GM12801 (cell line): ENCODE measurements around the gene MRPL1.

Experiments
- CTCF ChIP-seq: IDR thresholded peaks from one replicate; pipeline ENCODE4 v1.5.1; 2011; ENCODE audit warnings: control low read depth; ENCODE audit not compliant: insufficient read length; ENCODE audit errors: extremely low read depth

The MRPL1 gene

GRCh38 chr4:77819404-77819842 lies 43.2 kb upstream of the MRPL1 start:
- no peak for TF ChIP-seq CTCF

- no peak for TF ChIP-seq CTCF
These were observed 42.6 kb upstream of the MRPL1 start for GRCh38 chr4:77819843-77820648.

DNA sequence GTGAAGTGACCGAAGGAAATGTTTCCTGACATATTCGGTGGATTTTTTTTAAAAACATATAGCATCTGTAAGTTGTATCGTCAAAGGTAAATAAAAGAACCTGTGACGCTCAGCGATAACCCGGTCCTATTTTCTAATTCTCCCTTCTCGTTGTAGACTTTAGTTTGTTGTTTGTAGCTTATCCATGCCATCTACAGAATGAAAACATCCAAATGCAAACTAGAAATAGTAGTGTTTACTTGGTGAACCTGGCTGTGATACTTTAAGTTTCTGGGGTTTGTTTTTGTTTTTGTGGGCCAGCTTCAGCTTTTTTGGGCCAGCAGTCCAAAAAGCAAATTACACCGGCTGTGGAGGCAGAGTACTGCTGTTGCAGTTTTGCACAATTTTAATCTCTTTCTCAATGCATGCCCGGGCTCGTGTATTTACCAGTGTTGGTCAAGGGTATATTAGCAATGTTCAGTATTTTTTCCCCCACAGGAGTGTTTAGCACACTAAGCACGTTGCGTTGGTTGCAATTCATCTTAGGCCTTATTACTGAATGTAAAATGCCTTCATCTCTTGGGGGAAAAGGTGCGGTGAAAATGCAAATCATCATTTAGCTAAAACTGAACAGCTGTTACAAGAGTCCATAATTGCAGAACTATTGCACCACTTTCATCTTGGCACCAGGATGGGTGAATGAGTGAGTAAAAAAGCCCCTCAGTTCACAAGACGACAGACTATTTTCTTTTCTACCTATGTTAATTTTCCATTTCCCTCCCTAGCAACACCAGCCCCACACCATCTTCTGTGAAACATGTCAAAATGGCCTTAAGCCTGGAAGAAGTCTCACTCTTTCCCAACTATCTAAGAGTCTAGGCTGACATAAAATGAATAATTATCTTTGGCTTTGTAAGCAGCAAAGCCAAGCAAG lies 41.7 kb upstream of the MRPL1 start:
- TF ChIP-seq CTCF = no peak

GRCh38 chr4:77821775-77822174 lies 40.9 kb upstream of the MRPL1 start:
- no peak for TF ChIP-seq CTCF

GRCh38 chr4:77826275-77826674 lies 36.4 kb upstream of the MRPL1 start:
- TF ChIP-seq CTCF = no peak

DNA sequence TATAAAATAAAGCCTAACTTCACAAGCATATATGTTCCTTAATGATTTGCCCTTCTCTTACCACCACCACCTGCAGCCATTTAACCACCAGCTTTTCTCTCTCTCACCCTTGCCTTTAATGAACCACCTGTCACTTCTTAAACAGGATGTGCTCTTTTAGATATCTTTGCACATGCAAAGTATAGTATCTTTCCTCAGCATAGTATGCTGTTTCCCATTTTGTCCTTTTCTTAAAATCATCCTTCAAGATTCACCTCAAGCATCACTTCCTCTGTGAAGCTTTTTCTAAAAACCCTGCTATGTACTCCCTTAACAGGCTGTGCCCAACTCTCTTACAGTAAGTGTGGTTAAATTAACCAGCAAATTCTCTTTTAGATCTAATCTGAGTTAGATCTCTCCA lies 35.3 kb upstream of the MRPL1 start:
- TF ChIP-seq CTCF = no peak

DNA sequence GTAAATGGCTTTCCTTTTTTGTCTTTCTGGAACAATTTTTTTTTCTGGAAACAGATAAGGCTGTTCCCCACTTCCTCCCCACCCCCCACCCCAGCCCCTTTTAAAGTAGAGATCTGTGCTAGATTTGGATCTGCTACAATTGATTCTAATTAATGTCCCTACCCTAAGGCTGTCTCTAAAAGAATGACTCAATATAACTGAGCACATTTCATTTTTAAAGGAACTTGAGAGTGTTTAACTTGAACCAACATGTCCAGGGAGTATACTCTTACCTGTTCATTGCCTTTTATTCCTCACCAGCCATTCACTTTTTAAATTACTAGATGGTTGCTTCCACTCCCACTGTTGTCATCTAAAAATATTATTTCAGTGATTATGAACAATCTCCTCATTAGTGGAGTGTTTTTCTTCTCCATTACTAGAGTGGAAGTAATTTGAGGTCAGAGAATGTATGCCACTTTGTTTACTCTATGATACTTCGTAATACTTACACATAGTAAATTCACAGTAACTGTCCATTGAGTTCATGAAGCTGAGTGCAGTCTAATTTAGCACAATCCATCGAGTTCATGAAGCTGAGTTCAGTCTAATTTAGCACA lies 29.4 kb upstream of the MRPL1 start:
- TF ChIP-seq CTCF = no peak
